ENCODE measurements around the gene MAN1A2.

DNA sequence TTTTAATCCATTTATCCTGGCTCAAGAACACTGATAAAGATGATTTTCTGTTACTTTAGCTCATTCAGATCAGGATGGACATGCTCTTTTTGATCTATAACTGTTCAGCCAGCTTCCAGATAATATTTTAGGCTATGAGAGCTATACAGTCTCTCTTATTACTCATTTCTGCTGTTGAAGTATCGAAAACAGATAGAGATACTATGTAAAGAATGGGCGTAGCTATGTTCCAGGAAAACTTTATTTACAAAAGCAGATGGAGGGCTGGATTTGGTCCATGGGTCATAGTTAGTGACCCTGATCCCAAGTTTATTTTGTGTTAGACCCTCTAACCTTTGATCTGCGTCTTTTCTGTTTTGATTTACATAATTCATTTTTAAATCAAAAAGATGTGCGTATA lies 159.8 kb downstream of the MAN1A2 start:
- no peak for TF ChIP-seq CTCF (IDR thresholded peaks at IDR 0.05)
- TF ChIP-seq ZFX (IDR thresholded peaks at IDR 0.05; ENCODE audit: borderline replicate concordance), result no peak
